Lung (tissue), 12 donors: ENCODE data around the gene FAM234A. TPM values are rescaled to one million over a fixed set of nuclear protein-coding genes. Genes with fewer than 3 reads are reported as not detected.

Experiments
- ATAC-seq: fragments of 200-7000 bp; cut with Tn5 transposase; one replicate; pipeline ENCODE4 v1.9.1; 2020; ENCODE audit warnings: moderate number of reproducible peaks; ENCODE audit not compliant: insufficient read depth, low FRiP score
- DNase-seq, 3 donors: peaks; one replicate each; pipeline ENCODE4 v3.0.0-alpha.2; 2013 to 2017
- H3K27ac ChIP-seq, 2 donors: one replicate each; pipeline ENCODE4 v1.5.1; 2013; ENCODE audit warnings: mild to moderate bottlenecking in 2 of 2, moderate library complexity in 2 of 2, control low read depth in 1 of 2, inconsistent platforms in 1 of 2, low read depth in 1 of 2, low read length in 1 of 2
- H3K27me3 ChIP-seq, 3 donors: one replicate each; pipeline ENCODE4 v1.5.1; 2013; ENCODE audit warnings: low read length in 2 of 3; ENCODE audit not compliant: control insufficient read depth in 3 of 3, insufficient read depth in 3 of 3
- H3K36me3 ChIP-seq, 4 donors: one replicate each; pipeline ENCODE4 v1.5.1; 2013; ENCODE audit warnings: low read length in 4 of 4, mild to moderate bottlenecking in 1 of 4, moderate library complexity in 1 of 4; ENCODE audit not compliant: control insufficient read depth in 4 of 4, insufficient read depth in 4 of 4
- H3K4me1 ChIP-seq, 5 donors: one replicate each; pipeline ENCODE4 v1.5.1; 2013; ENCODE audit warnings: low read length in 5 of 5, mild to moderate bottlenecking in 2 of 5, moderate library complexity in 1 of 5; ENCODE audit not compliant: control insufficient read depth in 5 of 5, insufficient read depth in 5 of 5
- H3K4me3 ChIP-seq: one replicate; pipeline ENCODE4 v1.5.1; 2013; ENCODE audit warnings: mild to moderate bottlenecking, control low read depth, moderate library complexity
- H3K9ac ChIP-seq, 2 donors: one replicate each; pipeline ENCODE4 v1.5.1; 2013; ENCODE audit warnings: low read length in 2 of 2, control low read depth in 1 of 2; ENCODE audit not compliant: insufficient read depth in 1 of 2
- H3K9me3 ChIP-seq, 4 donors: one replicate each; pipeline ENCODE4 v1.5.1; 2013; ENCODE audit warnings: low read length in 3 of 4, mild to moderate bottlenecking in 1 of 4, moderate library complexity in 1 of 4; ENCODE audit not compliant: control insufficient read depth in 4 of 4, insufficient read depth in 3 of 4
- WGBS, 2 donors: extraction: QIAGEN DNeasy Blood & Tissue Kit; methylation state at CpG; one replicate each; pipeline ENCODE4 v1.1.7; 2013; 5-methylcytosine and 5-hydroxymethylcytosine counted together
- polyA plus RNA-seq, 2 donors: library from polyadenylated mRNA; stranded (reverse); fragments of 200-250 nt; gene quantifications; one replicate each; pipeline ENCODE4 v1.2.1, GENCODE V29; 2013
- total RNA-seq, 2 donors: library from RNA; depleted of rRNA in 1 of 2; stranded (reverse); fragments of >200 nt in 1 of 2; gene quantifications; one replicate each; pipeline ENCODE4 v1.2.1, GENCODE V29; 2014 to 2021
- TF ChIP-seq, protein P1 (sequence below): IDR thresholded peaks from 2 replicates; pipeline ENCODE4 v1.5.1; 2012; ENCODE audit warnings: mild to moderate bottlenecking; ENCODE audit errors: control extremely low read depth, extremely low read depth
- donor health status: control.
- donor health status: control.
- donor health status: Bipolar disorder and iron deficiency.
- donor health status: healthy.
- donor health status: DM: yes; HTN: yes; CAD: no.

The FAM234A gene
- total and polyA plus RNA-seq, 4 donors, result 41.5 to 78.5 (median 59.7) TPM

DNA sequence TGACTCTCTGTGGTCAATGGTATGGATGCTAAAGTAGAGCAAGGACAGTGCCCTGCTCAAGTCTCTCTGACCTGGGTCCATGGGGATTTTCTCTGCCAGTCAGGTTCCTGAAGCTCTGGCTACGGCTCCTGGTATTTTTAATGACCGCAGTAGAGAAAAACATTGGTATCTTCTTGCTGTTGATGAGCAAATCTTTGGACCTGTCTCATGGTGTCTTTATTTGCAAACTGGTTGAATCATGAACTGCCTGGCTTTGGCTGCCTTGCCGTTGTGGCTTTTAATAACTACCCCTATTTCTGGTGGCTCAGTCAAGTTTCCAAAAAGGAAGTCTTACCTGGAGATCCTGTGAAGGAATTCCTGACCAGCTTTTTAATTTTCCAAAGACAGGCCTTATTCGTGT, 8.7 kb downstream of the FAM234A start:
- ATAC-seq, result no peak
- Histone ChIP-seq H3K9me3 (no peaks in the 10 kb centered on the region), H3K27ac (no peak overlapping the region), H3K4me1 (peaks cover 0 to 3% (median 0%) of the 10 kb centered on the region in 5 donors), H3K4me3 (no peak overlapping the region), H3K27me3 (no peaks in the 10 kb centered on the region), H3K9ac (no peak overlapping the region), H3K36me3 (no peaks in the 10 kb centered on the region)
- 88 to 92% methylated on average over 4 of the region's 4 CpGs for WGBS, 2 donors
- no peak for DNase-seq
- TF ChIP-seq, protein P1, sequence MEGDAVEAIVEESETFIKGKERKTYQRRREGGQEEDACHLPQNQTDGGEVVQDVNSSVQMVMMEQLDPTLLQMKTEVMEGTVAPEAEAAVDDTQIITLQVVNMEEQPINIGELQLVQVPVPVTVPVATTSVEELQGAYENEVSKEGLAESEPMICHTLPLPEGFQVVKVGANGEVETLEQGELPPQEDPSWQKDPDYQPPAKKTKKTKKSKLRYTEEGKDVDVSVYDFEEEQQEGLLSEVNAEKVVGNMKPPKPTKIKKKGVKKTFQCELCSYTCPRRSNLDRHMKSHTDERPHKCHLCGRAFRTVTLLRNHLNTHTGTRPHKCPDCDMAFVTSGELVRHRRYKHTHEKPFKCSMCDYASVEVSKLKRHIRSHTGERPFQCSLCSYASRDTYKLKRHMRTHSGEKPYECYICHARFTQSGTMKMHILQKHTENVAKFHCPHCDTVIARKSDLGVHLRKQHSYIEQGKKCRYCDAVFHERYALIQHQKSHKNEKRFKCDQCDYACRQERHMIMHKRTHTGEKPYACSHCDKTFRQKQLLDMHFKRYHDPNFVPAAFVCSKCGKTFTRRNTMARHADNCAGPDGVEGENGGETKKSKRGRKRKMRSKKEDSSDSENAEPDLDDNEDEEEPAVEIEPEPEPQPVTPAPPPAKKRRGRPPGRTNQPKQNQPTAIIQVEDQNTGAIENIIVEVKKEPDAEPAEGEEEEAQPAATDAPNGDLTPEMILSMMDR, result no peak

DNA sequence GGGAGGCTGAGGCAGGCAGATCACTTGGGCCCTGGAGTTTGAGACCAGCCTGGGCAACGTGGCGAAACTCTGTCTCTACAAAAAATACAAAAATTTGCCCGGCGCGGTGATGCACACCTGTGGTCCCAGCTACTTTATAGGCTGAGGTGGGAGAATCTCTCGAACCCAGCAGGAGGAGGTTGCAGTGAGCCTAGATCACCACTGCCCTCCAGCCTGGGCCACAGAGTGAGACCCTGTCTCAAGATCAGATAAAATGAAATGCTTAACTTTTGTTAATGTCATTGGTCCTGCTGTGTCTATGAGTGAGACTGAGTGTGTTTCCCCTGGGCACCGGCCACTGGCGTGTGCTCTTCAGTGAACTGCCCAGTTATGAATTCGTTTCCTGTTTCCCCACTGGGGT, 10.5 kb downstream of the FAM234A start:
- TF ChIP-seq, protein P1, result no peak
- no peak for ATAC-seq
- no peaks in the 10 kb centered on the region for H3K27me3 ChIP-seq
- H3K4me1 ChIP-seq, result peaks cover 0 to 3% (median 0%) of the 10 kb centered on the region in 5 donors
- H3K9me3 ChIP-seq, result no peaks in the 10 kb centered on the region
- H3K4me3 ChIP-seq, result no peak overlapping the region
- no peak overlapping the region for H3K27ac ChIP-seq
- WGBS, 2 donors, result 82 to 90% methylated on average over 9 of the region's 9 CpGs
- no peak for DNase-seq
- peaks cover 0 to 5% (median 1%) of the 10 kb centered on the region in 4 donors for H3K36me3 ChIP-seq
- no peak overlapping the region for H3K9ac ChIP-seq

DNA sequence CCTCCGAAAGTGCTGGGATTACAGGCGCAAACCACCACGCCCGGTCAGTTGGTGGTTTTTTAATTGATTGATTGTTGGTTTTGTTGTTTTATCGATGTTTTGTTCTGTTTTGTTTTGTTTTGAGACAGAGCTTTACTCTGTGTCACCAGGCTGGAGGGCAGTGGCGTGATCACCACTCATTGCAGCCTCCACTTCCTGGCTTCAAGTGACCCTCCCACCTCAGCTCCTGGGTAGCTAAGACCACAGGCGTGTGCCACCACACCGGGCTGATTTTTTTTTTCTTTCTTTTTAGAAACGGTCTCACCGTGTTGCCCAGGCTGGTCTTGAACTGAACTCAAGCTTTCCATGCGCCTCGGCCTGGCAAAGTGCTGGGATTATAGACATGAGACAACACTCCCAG, 12.4 kb downstream of the FAM234A start:
- Histone ChIP-seq H3K9me3 (no peaks in the 10 kb centered on the region), H3K4me1 (peaks cover 0 to 2% (median 0%) of the 10 kb centered on the region in 5 donors), H3K27ac (no peak overlapping the region), H3K27me3 (no peaks in the 10 kb centered on the region), H3K4me3 (no peak overlapping the region), H3K36me3 (peaks cover 0 to 7% (median 1%) of the 10 kb centered on the region in 4 donors), H3K9ac (no peak overlapping the region)
- 94% methylated on average over 12 of the region's 12 CpGs for WGBS, 2 donors
- TF ChIP-seq, protein P1, result no peak
- no peak for DNase-seq
- ATAC-seq, result no peak

DNA sequence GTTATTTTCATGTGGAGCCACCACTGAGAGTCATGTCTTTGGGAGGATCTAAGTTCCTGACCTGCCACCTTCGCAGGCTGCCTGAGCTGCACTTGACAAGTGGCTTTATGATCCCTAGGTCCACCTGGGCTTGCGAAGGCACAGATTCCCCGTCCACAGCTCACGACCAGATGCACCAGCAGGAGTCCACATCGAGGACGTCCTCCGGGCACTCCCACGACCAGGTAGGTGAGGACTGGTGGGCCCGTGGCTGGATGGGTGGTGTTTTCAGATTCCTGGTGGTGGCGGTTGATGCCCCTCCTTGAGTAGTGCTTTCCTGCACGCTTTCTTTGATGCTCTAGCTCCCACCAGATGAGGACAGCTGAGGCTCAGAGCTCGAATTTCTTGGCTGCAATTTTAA, 14.8 kb downstream of the FAM234A start:
- Histone ChIP-seq H3K36me3 (peaks cover 0 to 12% (median 3%) of the 10 kb centered on the region in 4 donors), H3K4me3 (no peak overlapping the region), H3K27ac (no peak overlapping the region), H3K4me1 (peaks cover 0 to 5% (median 0%) of the 10 kb centered on the region in 5 donors), H3K9me3 (no peaks in the 10 kb centered on the region), H3K27me3 (no peaks in the 10 kb centered on the region), H3K9ac (no peak overlapping the region)
- no peak for DNase-seq
- ATAC-seq, result no peak
- 91 to 93% methylated on average over 12 of the region's 12 CpGs for WGBS, 2 donors
- TF ChIP-seq, protein P1, result no peak
